ENCODE data around the gene THSD4. TPM values are rescaled to one million over a fixed set of nuclear protein-coding genes. Genes with fewer than 3 reads are reported as not detected.

THSD4 gene
- total RNA-seq, 1 donor from 2014 or later, result 2.5 TPM

DNA sequence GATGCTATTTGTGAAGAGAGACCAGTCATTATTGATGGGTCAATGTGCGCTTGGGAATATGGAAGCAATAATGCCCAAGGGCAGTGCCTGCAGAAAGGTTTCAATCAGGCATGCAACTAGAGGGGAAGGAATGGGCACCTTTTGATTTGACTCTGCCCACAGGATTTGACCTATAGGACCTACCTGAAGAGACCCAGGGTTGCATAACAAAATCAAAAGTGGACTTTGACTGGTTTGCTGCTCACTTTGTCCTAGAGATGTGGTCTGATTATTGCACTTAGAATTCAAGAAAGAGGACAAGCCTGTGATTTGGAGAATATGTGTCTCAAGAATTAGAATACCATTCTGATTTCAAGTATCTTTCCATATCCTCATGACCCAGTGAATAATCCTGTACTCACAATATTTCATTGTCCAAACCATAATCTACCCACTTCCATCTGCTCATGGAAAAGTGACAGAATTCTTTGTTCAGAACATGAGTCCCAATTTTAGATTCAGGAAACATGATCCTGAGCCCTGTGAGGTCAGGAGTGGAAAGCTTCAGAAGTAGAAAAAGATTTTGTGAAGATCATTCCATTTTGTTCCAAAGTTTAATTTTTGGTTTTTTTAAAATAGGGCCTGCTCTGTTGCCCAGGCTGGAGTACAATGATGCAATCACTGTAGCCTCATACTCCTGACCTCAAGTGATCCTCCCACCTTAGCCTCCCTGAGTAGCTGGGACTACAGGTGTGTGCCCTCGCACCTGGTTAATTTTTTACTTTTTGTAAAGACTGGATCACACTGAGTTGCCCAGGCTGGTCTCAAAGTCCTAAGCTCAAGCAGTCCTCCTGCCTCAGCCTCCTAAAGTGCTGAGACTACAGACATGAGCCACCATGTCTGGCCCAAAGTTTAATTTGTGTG, 543.8 kb downstream of the THSD4 start:
- H3K36me3 Mint-ChIP-seq (ENCODE audit: low read depth, unreplicated experiment), result no peaks in the 10 kb centered on the region
- H3K9me3 Mint-ChIP-seq (ENCODE audit: unreplicated experiment), result no peaks in the 10 kb centered on the region
- no peak for FAIRE-seq

DNA sequence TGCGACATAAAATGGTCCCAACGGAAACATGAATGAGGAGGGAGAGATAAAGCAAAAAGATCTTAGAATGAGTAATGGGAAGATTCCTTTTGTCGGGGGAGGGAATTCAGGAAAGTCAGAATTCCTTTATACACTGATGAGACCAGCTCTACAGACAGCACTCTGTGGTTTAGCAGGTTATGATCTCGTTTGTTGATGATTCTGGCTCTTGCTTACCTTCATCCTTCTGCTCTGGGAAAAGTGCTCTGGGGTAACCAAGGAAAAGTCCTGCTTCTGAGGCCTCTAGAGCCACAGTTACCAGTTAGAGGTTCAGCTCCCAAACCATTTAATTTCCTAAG, 544.4 kb downstream of the THSD4 start:
- H3K9me3 Mint-ChIP-seq (ENCODE audit: unreplicated experiment), result no peaks in the 10 kb centered on the region
- TF ChIP-seq, protein P1, sequence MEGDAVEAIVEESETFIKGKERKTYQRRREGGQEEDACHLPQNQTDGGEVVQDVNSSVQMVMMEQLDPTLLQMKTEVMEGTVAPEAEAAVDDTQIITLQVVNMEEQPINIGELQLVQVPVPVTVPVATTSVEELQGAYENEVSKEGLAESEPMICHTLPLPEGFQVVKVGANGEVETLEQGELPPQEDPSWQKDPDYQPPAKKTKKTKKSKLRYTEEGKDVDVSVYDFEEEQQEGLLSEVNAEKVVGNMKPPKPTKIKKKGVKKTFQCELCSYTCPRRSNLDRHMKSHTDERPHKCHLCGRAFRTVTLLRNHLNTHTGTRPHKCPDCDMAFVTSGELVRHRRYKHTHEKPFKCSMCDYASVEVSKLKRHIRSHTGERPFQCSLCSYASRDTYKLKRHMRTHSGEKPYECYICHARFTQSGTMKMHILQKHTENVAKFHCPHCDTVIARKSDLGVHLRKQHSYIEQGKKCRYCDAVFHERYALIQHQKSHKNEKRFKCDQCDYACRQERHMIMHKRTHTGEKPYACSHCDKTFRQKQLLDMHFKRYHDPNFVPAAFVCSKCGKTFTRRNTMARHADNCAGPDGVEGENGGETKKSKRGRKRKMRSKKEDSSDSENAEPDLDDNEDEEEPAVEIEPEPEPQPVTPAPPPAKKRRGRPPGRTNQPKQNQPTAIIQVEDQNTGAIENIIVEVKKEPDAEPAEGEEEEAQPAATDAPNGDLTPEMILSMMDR (IDR thresholded peaks at IDR 0.05; ENCODE audit: insufficient read depth, low read depth, low read length), result no peak
- TF ChIP-seq EZH2 (IDR thresholded peaks at IDR 0.05; ENCODE audit: insufficient read depth, low read length), result no peak
- H3K4me2 ChIP-seq (ENCODE audit: low read length), result no peak overlapping the region

More for the DNA sequence above, 543.8 kb downstream of the THSD4 start:
- Histone ChIP-seq H3K4me2 (ENCODE audit: low read length) (no peak overlapping the region), H3K27ac (ENCODE audit: low read depth, low read length) (no peak overlapping the region), H3K4me1 (ENCODE audit: insufficient read depth, low read length) (peaks cover 3% of the 10 kb centered on the region), H3K4me3 (ENCODE audit: insufficient read depth, low read depth, low read length) (no peak overlapping the region), H2AFZ (ENCODE audit: low read depth, low read length) (no peak overlapping the region), H3K79me2 (ENCODE audit: insufficient read depth, low read length) (no peaks in the 10 kb centered on the region), H3K36me3 (ENCODE audit: insufficient read depth, low read length) (no peaks in the 10 kb centered on the region), H3K9me3 (ENCODE audit: insufficient read depth, low read depth, low read length) (no peaks in the 10 kb centered on the region), H3K27me3 (ENCODE audit: insufficient read depth, low read length) (no peaks in the 10 kb centered on the region), H4K20me1 (ENCODE audit: insufficient read depth, low read length) (no peaks in the 10 kb centered on the region), H3K9ac (ENCODE audit: low read length) (no peak overlapping the region)
- H3K4me1 Mint-ChIP-seq (ENCODE audit: low read depth, unreplicated experiment), result peaks cover 8% of the 10 kb centered on the region
- peak overlapping the region; percentile 3 for H3K27ac Mint-ChIP-seq (ENCODE audit: unreplicated experiment)
- no peak overlapping the region for H3K4me3 Mint-ChIP-seq (ENCODE audit: unreplicated experiment)
- no peaks in the 10 kb centered on the region for H3K27me3 Mint-ChIP-seq (ENCODE audit: low read depth, unreplicated experiment)
- TF ChIP-seq, protein P1 (IDR thresholded peaks at IDR 0.05; ENCODE audit: insufficient read depth, low read depth, low read length), result no peak
- TF ChIP-seq EZH2 (IDR thresholded peaks at IDR 0.05; ENCODE audit: insufficient read depth, low read length), result no peak
- DNase-seq (ENCODE audit: low read depth), result no peak

DNA sequence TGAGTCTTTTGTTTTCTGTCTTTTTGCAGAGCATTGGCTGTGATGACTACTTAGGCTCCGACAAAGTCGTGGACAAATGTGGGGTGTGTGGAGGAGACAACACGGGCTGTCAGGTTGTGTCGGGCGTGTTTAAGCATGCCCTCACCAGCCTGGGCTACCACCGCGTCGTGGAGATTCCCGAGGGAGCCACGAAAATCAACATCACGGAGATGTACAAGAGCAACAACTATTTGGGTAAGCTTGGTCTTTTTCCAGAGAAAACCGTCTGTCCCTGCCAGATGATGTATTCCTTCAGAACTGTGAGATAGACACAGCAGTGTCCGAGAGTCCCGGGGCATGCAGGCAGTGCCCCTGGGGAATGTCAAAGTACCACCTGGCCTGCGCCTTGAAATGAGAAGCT, 545.2 kb downstream of the THSD4 start:
- H3K27me3 Mint-ChIP-seq (ENCODE audit: low read depth, unreplicated experiment), result no peaks in the 10 kb centered on the region
- H3K27ac Mint-ChIP-seq (ENCODE audit: unreplicated experiment), result no peak overlapping the region

More for the DNA sequence above, 544.4 kb downstream of the THSD4 start:
- H3K27ac Mint-ChIP-seq (ENCODE audit: unreplicated experiment), result peak overlapping the region; percentile 3
- no peak overlapping the region for H3K4me3 Mint-ChIP-seq (ENCODE audit: unreplicated experiment)
- DNase-seq (ENCODE audit: low read depth) (peak; percentile 25), FAIRE-seq (no peak)
- H3K79me2 ChIP-seq (ENCODE audit: insufficient read depth, low read length), result no peaks in the 10 kb centered on the region
- no peak overlapping the region for H3K27ac ChIP-seq (ENCODE audit: low read depth, low read length)
- H4K20me1 ChIP-seq (ENCODE audit: insufficient read depth, low read length), result no peaks in the 10 kb centered on the region
- no peak overlapping the region for H2AFZ ChIP-seq (ENCODE audit: low read depth, low read length)
- H3K36me3 Mint-ChIP-seq (ENCODE audit: low read depth, unreplicated experiment), result no peaks in the 10 kb centered on the region
- peaks cover 8% of the 10 kb centered on the region for H3K4me1 Mint-ChIP-seq (ENCODE audit: low read depth, unreplicated experiment)
- H3K4me1 ChIP-seq (ENCODE audit: insufficient read depth, low read length), result peaks cover 3% of the 10 kb centered on the region
- no peak overlapping the region for H3K9ac ChIP-seq (ENCODE audit: low read length)
- no peaks in the 10 kb centered on the region for H3K27me3 Mint-ChIP-seq (ENCODE audit: low read depth, unreplicated experiment)
- H3K4me3 ChIP-seq (ENCODE audit: insufficient read depth, low read depth, low read length), result no peak overlapping the region
- no peaks in the 10 kb centered on the region for H3K27me3 ChIP-seq (ENCODE audit: insufficient read depth, low read length)
- no peaks in the 10 kb centered on the region for H3K9me3 ChIP-seq (ENCODE audit: insufficient read depth, low read depth, low read length)
- no peaks in the 10 kb centered on the region for H3K36me3 ChIP-seq (ENCODE audit: insufficient read depth, low read length)

More for the DNA sequence above, 545.2 kb downstream of the THSD4 start:
- H3K9me3 ChIP-seq (ENCODE audit: insufficient read depth, low read depth, low read length), result no peaks in the 10 kb centered on the region
- H3K27ac ChIP-seq (ENCODE audit: low read depth, low read length), result no peak overlapping the region
- Mint-ChIP-seq H3K36me3 (ENCODE audit: low read depth, unreplicated experiment) (no peaks in the 10 kb centered on the region), H3K4me3 (ENCODE audit: unreplicated experiment) (no peak overlapping the region), H3K4me1 (ENCODE audit: low read depth, unreplicated experiment) (peaks cover 8% of the 10 kb centered on the region), H3K9me3 (ENCODE audit: unreplicated experiment) (no peaks in the 10 kb centered on the region)
- H3K4me3 ChIP-seq (ENCODE audit: insufficient read depth, low read depth, low read length), result no peak overlapping the region
- H3K36me3 ChIP-seq (ENCODE audit: insufficient read depth, low read length), result no peaks in the 10 kb centered on the region
- no peaks in the 10 kb centered on the region for H3K79me2 ChIP-seq (ENCODE audit: insufficient read depth, low read length)
- FAIRE-seq (no peak), DNase-seq (ENCODE audit: low read depth) (no peak)
- peaks cover 3% of the 10 kb centered on the region for H3K4me1 ChIP-seq (ENCODE audit: insufficient read depth, low read length)
- no peaks in the 10 kb centered on the region for H4K20me1 ChIP-seq (ENCODE audit: insufficient read depth, low read length)
- TF ChIP-seq EZH2 (IDR thresholded peaks at IDR 0.05; ENCODE audit: insufficient read depth, low read length), result no peak
- TF ChIP-seq, protein P1 (IDR thresholded peaks at IDR 0.05; ENCODE audit: insufficient read depth, low read depth, low read length), result no peak
- no peaks in the 10 kb centered on the region for H3K27me3 ChIP-seq (ENCODE audit: insufficient read depth, low read length)
- H2AFZ ChIP-seq (ENCODE audit: low read depth, low read length), result no peak overlapping the region
- H3K9ac ChIP-seq (ENCODE audit: low read length), result no peak overlapping the region
- no peak overlapping the region for H3K4me2 ChIP-seq (ENCODE audit: low read length)
